Measurements from ENCODE around the gene GID4. TPM values are rescaled to one million over a fixed set of nuclear protein-coding genes. Genes with fewer than 3 reads are reported as not detected.
A peak's percentile ranks its signal among the peaks of the same experiment; 100 is the strongest.

GID4 gene
- total RNA-seq, 4 donors from 2014 or later: 3.0 to 14.0 (median 10.9) TPM

- no peaks in the 10 kb centered on the region for H3K9me3 ChIP-seq
- H3K4me1 ChIP-seq: no peaks in the 10 kb centered on the region
- H3K36me3 ChIP-seq: peaks cover 0 to 67% (median 0%) of the 10 kb centered on the region in 3 donors
- DNase-seq: no peak
- H3K4me3 ChIP-seq: no peak overlapping the region
- no peak for TF ChIP-seq POLR2A (IDR thresholded peaks at IDR 0.05)
- TF ChIP-seq, protein P1, sequence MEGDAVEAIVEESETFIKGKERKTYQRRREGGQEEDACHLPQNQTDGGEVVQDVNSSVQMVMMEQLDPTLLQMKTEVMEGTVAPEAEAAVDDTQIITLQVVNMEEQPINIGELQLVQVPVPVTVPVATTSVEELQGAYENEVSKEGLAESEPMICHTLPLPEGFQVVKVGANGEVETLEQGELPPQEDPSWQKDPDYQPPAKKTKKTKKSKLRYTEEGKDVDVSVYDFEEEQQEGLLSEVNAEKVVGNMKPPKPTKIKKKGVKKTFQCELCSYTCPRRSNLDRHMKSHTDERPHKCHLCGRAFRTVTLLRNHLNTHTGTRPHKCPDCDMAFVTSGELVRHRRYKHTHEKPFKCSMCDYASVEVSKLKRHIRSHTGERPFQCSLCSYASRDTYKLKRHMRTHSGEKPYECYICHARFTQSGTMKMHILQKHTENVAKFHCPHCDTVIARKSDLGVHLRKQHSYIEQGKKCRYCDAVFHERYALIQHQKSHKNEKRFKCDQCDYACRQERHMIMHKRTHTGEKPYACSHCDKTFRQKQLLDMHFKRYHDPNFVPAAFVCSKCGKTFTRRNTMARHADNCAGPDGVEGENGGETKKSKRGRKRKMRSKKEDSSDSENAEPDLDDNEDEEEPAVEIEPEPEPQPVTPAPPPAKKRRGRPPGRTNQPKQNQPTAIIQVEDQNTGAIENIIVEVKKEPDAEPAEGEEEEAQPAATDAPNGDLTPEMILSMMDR (IDR thresholded peaks at IDR 0.05): no peak
- H3K27me3 ChIP-seq: no peaks in the 10 kb centered on the region
- no peak overlapping the region for H3K27ac ChIP-seq
Observed at GRCh38 chr17:18099516-18099915, 60.3 kb downstream of the GID4 start.

GRCh38 chr17:18100616-18101015, 61.4 kb downstream of the GID4 start:
- no peaks in the 10 kb centered on the region for H3K4me1 ChIP-seq
- H3K9me3 ChIP-seq: no peaks in the 10 kb centered on the region
- H3K27ac ChIP-seq: no peak overlapping the region
- no peak overlapping the region for H3K4me3 ChIP-seq
- peaks cover 0 to 61% (median 0%) of the 10 kb centered on the region in 3 donors for H3K36me3 ChIP-seq
- H3K27me3 ChIP-seq: no peaks in the 10 kb centered on the region
- DNase-seq: no peak
- TF ChIP-seq, protein P1 (IDR thresholded peaks at IDR 0.05): no peak
- no peak for TF ChIP-seq POLR2A (IDR thresholded peaks at IDR 0.05)

GRCh38 chr17:18101828-18102227, 62.6 kb downstream of the GID4 start:
- H3K36me3 ChIP-seq: peaks cover 0 to 64% (median 0%) of the 10 kb centered on the region in 3 donors
- no peak for TF ChIP-seq POLR2A (IDR thresholded peaks at IDR 0.05)
- no peaks in the 10 kb centered on the region for H3K4me1 ChIP-seq
- no peak overlapping the region for H3K4me3 ChIP-seq
- DNase-seq: no peak
- H3K27me3 ChIP-seq: no peaks in the 10 kb centered on the region
- H3K9me3 ChIP-seq: no peaks in the 10 kb centered on the region
- H3K27ac ChIP-seq: no peak overlapping the region

- Histone ChIP-seq H3K4me1 (no peaks in the 10 kb centered on the region), H3K36me3 (peaks cover 0 to 62% (median 0%) of the 10 kb centered on the region in 3 donors), H3K27me3 (no peaks in the 10 kb centered on the region), H3K4me3 (no peak overlapping the region), H3K27ac (peak overlapping the region in 1 of 4 donors; percentile 49), H3K9me3 (no peaks in the 10 kb centered on the region)
- peak in 2 of 3 donors; percentile 59 to 61 for DNase-seq
- no peak for TF ChIP-seq POLR2A (IDR thresholded peaks at IDR 0.05)
- TF ChIP-seq, protein P1 (IDR thresholded peaks at IDR 0.05): no peak
Observed at GRCh38 chr17:18102640-18103039, 63.4 kb downstream of the GID4 start.

- Histone ChIP-seq H3K4me1 (no peaks in the 10 kb centered on the region), H3K27me3 (no peaks in the 10 kb centered on the region), H3K36me3 (peaks cover 0 to 38% (median 0%) of the 10 kb centered on the region in 3 donors), H3K9me3 (no peaks in the 10 kb centered on the region), H3K4me3 (no peak overlapping the region), H3K27ac (no peak overlapping the region)
- no peak for TF ChIP-seq POLR2A (IDR thresholded peaks at IDR 0.05)
- TF ChIP-seq, protein P1 (IDR thresholded peaks at IDR 0.05): no peak
- no peak for DNase-seq
Observed at GRCh38 chr17:18105027-18105426, 65.8 kb downstream of the GID4 start.

GRCh38 chr17:18105595-18105994, 66.4 kb downstream of the GID4 start:
- Histone ChIP-seq H3K4me1 (no peaks in the 10 kb centered on the region), H3K27me3 (no peaks in the 10 kb centered on the region), H3K4me3 (no peak overlapping the region), H3K27ac (no peak overlapping the region), H3K36me3 (peaks cover 0 to 32% (median 0%) of the 10 kb centered on the region in 3 donors), H3K9me3 (no peaks in the 10 kb centered on the region)
- DNase-seq: no peak
- TF ChIP-seq, protein P1 (IDR thresholded peaks at IDR 0.05): no peak
- no peak for TF ChIP-seq POLR2A (IDR thresholded peaks at IDR 0.05)

Data from Peyer's patch (tissue), 4 donors.